GM12878 (cell line): ENCODE measurements around the gene TKTL1. TPM values are rescaled to one million over a fixed set of nuclear protein-coding genes. Genes with fewer than 3 reads are reported as not detected.

Experiments used
- ASH2L ChIP-seq: fragments of 300-600, 200-600 bp; sonication (generic); IDR thresholded peaks from 2 replicates; pipeline ENCODE4 v1.6.1; 2017; ENCODE audit warnings: low read depth, mild to moderate bottlenecking, borderline replicate concordance
- BMI1 ChIP-seq: fragments of 450-650 bp; IDR thresholded peaks from 2 replicates; pipeline ENCODE4 v1.6.1; 2016; ENCODE audit warnings: mild to moderate bottlenecking, moderate library complexity, borderline replicate concordance
- BRCA1 ChIP-seq: IDR thresholded peaks from 2 replicates; pipeline ENCODE4 v1.6.1; 2011; ENCODE audit warnings: low read depth, low read length, improper control_type of control experiment
- CBX3 ChIP-seq: fragments of 200-600 bp; sonication (generic); IDR thresholded peaks from 2 replicates; pipeline ENCODE4 v1.6.1; 2016; ENCODE audit warnings: low read depth, borderline replicate concordance
- HCFC1 ChIP-seq: fragments of 150-350 bp; IDR thresholded peaks from 2 replicates; pipeline ENCODE4 v1.6.1; 2014; ENCODE audit warnings: low read length
- HDAC6 ChIP-seq: fragments of 200-600 bp; sonication (generic); IDR thresholded peaks from one replicate; pipeline ENCODE4 v1.8.0; 2017; ENCODE audit warnings: antibody characterized with exemption; ENCODE audit not compliant: unreplicated experiment
- IRF3 ChIP-seq: fragments of 450-650 bp; IDR thresholded peaks from 2 replicates; pipeline ENCODE4 v1.6.1; 2014; ENCODE audit warnings: mild to moderate bottlenecking
- JUND ChIP-seq: IDR thresholded peaks from 2 replicates; pipeline ENCODE4 v1.6.1; 2012; ENCODE audit warnings: low read depth, mild to moderate bottlenecking, low read length, improper control_type of control experiment, moderate library complexity
- KDM1A ChIP-seq: fragments of 200-600 bp; sonication (generic); IDR thresholded peaks from 2 replicates; pipeline ENCODE4 v1.6.1; 2016; ENCODE audit warnings: borderline replicate concordance
- MEF2B ChIP-seq: fragments of 450-650 bp; IDR thresholded peaks from 2 replicates; pipeline ENCODE4 v1.6.1; 2018; ENCODE audit warnings: mild to moderate bottlenecking, moderate library complexity; ENCODE audit not compliant: partially characterized antibody, poor library complexity, severe bottlenecking
- NKRF ChIP-seq: fragments of 450-650 bp; conservative IDR thresholded peaks from 2 replicates; pipeline ENCODE4 v1.6.1; 2017; ENCODE audit warnings: mild to moderate bottlenecking, moderate library complexity
- NR2C2 ChIP-seq: IDR thresholded peaks from 2 replicates; pipeline ENCODE4 v1.6.1; 2011; ENCODE audit warnings: borderline replicate concordance, low read depth; ENCODE audit not compliant: control insufficient read depth, insufficient read length
- PAX5 ChIP-seq: IDR thresholded peaks from 2 replicates; pipeline ENCODE4 v1.6.1; 2011; ENCODE audit warnings: low read depth, low read length, borderline replicate concordance
- SMAD1 ChIP-seq: fragments of 450-650 bp; IDR thresholded peaks from 2 replicates; pipeline ENCODE4 v1.6.1; 2018; ENCODE audit warnings: mild to moderate bottlenecking, low read depth; ENCODE audit not compliant: partially characterized antibody
- SP1 ChIP-seq: IDR thresholded peaks from one replicate; pipeline ENCODE4 v1.6.1; 2011; ENCODE audit warnings: low read depth, low read length
- SRF ChIP-seq, 2 experiments: IDR thresholded peaks; 2 replicates each; pipeline ENCODE4 v1.6.1; 2011; ENCODE audit warnings: low read depth in 2 of 2, low read length in 2 of 2, mild to moderate bottlenecking in 1 of 2, moderate library complexity in 1 of 2
- YY1 ChIP-seq: IDR thresholded peaks from 2 replicates; pipeline ENCODE4 v1.6.1; 2011; ENCODE audit warnings: low read depth, mild to moderate bottlenecking, low read length
- ZBTB40 ChIP-seq: fragments of 450-650 bp; IDR thresholded peaks from 2 replicates; pipeline ENCODE4 v1.6.1; 2016; ENCODE audit warnings: mild to moderate bottlenecking, moderate library complexity, borderline replicate concordance
- ZNF592 ChIP-seq: fragments of 450-650 bp; IDR thresholded peaks from 2 replicates; pipeline ENCODE4 v1.6.1; 2017; ENCODE audit warnings: mild to moderate bottlenecking, moderate library complexity
- polyA plus RNA-seq, 11 experiments: library from polyadenylated mRNA; depleted of rRNA in 4 of 11; unstranded in 6 of 11; stranded (reverse) in 5 of 11; fragments of >200 nt; fragmentation: Nextera tagmentation in 4 of 11; fragmentation: Illumina TruSeq in 1 of 11; extraction: Ambion mirVana in 4 of 11; extraction: Trizol in 1 of 11; gene quantifications; 1 replicate in 1 of 11; 2 replicates in 10 of 11; pipeline versions ENCODE4 v1.2.1 to v1.2.3, GENCODE V29; 2011 to 2016; ENCODE audit warnings: inconsistent platforms in 2 of 11, missing spikeins in 2 of 11, low read depth in 1 of 11
- total RNA-seq, 4 experiments: library from RNA; depleted of rRNA in 3 of 4; stranded (reverse); fragments of >200 nt in 3 of 4; fragmentation: Illumina TruSeq in 1 of 4; extraction: Trizol in 1 of 4; gene quantifications; 2 replicates each; pipeline versions ENCODE4 v1.2.1 to v1.2.3, GENCODE V29; 2013 to 2021

Gene TKTL1
- total and polyA plus RNA-seq, 10 of the 15 experiments (the other 5 are each of a cell fraction or from before 2014, with no cell fraction given) = 0.01 to 0.07 TPM; not detected in 8

GRCh38 chrX:154378799-154379568 lies 83.4 kb downstream of the TKTL1 start, which contains the start of gene EMD (continued):
- TF ChIP-seq SP1 (no peak), ZNF592 (no peak), SMAD1 (no peak), JUND (no peak), NR2C2 (no peak), MEF2B (no peak), HDAC6 (no peak), BRCA1 (peak; percentile 79), CBX3 (no peak), PAX5 (peak; percentile 91), NKRF (0 out of 2 replicates have a peak, but pooled peaks have one; percentile 61), BMI1 (no peak), KDM1A (no peak), ASH2L (no peak), ZBTB40 (no peak), HCFC1 (no peak; the same call in 1 of the 2 replicates), SRF (IDR thresholded peaks at IDR 0.05; ENCODE audit: low read depth in 2 of 2, low read length in 2 of 2) (no peak), IRF3 (no peak), YY1 (no peak)
